Activated CD8-positive, alpha-beta memory T cell treated with anti-CD3 and anti-CD28 coated beads, Interleukin-2, amount 50 U/mL, for 1 hour (primary cell): ENCODE data around the gene CPLANE2.
A peak's percentile ranks its signal among the peaks of the same experiment; 100 is the strongest.
"Not testable (repeated sequence)": the region's sequence is repeated elsewhere in the genome, so short reads cannot be mapped to it uniquely, and the experiment has no call there.

ENCODE experiments used
- DNase-seq: peaks from one replicate; pipeline ENCODE4 v3.0.0-alpha.2; 2020; ENCODE audit errors: extremely low read depth

Gene CPLANE2

GRCh38 chr1:16209132-16209846 is 27.7 kb downstream of the CPLANE2 start:
- DNase-seq = no peak

DNA sequence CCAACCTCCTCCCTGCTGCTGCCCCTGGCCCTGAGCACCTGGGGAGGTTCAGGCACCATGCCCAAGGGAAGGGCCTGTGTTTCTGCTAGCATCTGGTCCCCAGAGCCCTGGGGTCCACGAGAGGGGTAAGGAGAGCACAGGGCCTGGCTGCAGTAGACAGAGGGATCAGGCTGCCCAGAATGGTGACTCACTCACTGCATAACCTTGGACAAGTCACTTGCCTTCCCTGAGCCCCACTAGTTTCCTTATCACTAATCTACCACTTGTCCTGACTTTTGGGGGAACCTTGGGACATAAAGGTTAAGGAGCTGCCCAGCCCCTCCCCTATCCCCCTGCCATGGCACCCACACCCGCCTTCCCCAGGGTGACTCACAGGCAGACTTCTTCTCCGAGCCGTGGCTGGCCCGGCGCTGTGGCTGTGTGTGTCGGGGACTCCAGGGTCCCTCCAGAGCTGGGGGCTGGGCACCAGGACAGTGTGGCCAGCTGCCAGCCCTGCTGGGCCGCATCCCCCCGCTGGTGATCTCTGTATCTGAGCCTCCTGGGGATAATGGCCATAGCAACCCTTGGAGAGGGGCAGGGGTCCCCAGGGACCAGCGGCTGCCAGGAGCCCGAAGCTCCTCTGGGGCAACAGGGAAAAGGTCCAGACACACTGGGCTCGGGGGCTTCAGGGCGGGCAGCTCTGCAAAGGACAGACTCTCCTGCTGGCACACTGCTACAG is 28.6 kb downstream of the CPLANE2 start:
- no peak for DNase-seq

GRCh38 chr1:16207318-16208269 is 29.4 kb downstream of the CPLANE2 start:
- DNase-seq = no peak

DNA sequence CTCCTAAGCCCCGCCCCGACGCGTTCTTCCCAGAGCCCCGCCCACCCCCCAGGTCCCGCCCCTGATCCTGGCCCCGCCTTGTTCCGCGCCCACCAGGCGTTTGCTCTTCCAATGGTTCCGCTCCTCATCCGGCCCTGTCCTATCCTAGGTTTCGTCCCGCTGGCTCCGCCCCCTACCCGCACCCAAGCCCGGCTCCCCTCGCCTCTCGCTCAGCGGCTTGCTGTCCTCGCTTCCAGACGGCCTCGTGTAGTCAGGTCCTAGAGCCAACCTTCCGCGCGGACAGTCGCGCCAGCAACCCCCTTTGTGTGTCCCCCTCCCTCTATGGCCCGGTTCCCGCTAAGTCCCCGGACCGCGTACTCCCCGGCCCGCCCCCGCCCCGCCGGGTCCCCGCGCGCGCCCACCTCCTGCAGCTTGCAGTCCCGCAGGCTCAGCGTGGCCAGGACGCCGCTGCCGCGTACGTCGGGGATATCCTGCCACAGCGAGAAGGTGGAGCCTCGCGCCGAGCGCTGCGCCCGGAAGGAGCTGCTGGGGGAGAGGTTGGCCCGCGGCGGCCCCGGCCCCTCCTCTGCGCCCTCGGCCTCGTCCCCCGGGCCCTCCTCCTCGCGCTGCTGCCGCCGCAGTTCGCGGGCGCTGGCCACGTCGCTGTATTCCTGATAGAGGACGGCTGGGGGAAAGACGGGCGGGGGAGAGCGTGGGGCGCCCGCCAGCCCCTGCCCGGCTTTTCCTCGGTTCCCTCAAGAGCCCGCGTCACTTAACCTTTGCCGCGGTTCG is 30.3 kb downstream of the CPLANE2 start:
- peak; percentile 84 for DNase-seq

GRCh38 chr1:16205891-16206546 is 31.0 kb downstream of the CPLANE2 start:
- DNase-seq = no peak

- DNase-seq = no peak
Measured at GRCh38 chr1:16205334-16205671, 31.7 kb downstream of the CPLANE2 start.

DNA sequence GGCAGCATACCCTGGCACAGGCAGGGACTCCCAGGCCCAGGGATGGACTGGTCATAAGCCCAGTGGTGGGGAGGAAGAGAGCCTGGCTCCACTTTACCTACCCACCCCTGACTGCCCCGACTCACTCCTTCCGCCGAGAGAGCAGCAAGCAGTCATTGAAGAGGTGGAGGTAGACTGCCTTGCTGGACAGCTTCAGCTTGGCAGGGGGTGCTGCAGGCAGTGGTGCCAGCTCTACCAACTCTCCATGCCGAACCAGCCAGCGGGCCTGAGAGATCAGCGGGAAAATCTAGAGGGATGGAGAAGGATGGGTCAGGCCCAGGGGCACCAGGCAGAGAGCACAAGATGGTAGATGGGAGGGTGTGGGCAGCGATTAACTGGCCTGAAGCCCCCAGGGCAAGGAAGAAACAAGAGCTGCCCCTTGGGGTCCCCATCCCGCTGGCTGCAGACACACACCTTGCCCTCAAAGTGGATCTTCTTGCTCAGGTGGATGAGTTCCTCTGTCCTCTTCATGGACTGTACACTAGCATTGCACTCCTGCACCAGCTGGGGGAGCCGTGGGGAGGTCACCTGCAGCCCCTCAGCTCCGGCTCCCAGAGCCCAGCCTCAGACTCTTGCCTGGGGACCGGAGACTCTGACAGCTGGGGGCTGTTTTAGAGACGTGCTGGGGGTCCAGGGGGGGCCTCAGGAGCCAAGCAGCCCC is 32.2 kb downstream of the CPLANE2 start:
- no peak for DNase-seq

DNA sequence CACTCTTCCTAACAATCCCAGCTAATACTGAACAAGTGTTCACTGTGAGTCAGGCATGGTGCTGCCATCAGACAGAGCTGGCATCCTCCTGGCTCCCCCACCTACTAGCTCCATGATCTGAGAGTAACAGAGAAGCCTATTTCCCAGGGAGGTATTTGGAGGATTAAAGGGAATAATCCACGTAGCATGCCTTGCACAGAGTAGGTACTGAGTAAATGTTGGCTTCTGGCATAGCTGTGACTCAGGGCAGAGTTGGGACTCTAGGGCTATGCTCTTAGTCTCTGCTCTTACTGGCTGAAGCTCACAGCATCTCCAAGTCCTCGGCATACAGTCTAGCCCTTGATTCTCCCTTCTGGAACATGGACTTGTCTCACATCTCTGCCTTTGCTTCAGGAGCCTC is 32.8 kb downstream of the CPLANE2 start:
- no peak for DNase-seq

DNA sequence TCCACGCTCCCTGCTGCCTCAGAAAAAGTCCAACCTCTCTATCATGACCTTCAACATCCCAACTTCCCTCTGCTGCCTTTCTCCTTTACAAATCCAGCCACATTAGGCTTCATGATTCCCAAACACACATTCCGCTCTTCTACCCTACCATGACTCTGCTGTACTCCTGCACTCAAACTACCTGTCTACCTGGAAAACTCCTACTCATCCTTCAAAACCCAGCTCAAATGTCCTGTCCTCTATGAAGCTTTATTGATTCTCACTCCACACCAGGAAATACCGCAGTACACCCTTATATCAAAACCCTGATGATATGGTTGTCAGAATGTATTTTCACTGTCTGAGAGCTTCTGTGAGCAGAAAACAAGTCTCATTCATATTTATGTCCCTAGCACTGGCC is 33.4 kb downstream of the CPLANE2 start:
- no peak for DNase-seq

DNA sequence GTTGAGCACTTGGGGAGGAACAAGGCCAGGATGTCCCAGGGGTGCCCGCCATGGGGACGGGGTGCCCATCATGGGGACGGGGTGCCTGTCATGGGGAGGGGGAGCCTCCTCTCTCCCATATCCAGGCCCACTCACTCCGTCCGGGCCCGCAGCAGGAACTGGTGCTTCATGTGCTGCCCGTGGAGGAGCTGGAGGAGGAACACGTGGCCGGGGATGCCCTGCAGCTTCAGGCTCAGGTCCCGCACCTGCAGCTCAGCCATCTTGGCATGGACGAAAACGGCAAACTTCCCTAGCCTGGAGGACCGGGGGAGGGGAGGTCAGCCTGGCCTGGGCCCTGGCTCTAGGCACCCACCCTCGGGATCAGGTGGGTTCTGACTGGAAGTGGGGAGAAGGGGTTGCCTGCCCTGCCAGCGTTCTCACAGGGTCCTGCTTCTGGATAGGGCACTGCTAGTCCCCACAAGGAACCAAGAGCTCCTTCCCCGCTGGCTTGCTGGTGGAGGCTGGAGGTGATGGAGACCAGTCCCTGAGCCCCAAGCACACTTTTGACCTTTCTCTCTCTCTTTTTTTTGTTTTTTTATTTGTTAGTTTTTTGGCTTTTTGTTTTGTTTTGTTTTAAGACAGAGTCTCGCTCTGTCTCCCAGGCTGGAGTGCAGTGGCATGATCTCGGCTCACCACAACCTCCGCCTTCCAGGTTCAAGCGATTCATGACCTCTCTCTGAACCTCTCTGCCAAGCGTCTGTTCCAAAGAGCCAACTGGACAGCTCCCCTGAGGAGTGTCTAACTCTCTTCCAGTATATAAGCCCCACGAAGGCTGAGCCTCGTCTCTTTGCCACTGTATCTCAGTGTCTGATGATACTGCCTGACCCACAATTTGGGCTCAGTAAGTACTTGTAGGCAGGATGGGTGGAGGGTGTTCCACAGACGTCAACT is 34.4 kb downstream of the CPLANE2 start:
- DNase-seq = no peak

DNA sequence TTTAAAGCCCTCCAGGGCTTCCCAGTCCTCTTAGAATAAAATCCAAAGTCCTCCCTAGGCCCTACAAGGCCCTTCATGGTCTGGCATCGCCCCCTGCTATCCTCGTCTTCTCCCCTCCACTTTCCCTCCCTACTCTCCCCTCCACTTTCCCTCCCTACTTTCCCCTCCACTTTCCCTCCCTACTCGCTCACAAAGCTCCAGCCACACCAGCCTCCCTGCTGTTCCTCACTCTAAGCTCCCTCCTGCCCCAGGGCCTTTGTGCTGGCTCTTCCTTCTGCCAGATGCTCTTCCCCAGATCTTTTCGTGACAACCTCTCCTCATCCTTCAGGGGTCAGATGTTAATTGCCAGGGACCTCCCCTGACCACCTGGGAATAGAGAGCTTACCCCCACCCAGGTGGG is 37.3 kb downstream of the CPLANE2 start:
- DNase-seq = no peak

DNA sequence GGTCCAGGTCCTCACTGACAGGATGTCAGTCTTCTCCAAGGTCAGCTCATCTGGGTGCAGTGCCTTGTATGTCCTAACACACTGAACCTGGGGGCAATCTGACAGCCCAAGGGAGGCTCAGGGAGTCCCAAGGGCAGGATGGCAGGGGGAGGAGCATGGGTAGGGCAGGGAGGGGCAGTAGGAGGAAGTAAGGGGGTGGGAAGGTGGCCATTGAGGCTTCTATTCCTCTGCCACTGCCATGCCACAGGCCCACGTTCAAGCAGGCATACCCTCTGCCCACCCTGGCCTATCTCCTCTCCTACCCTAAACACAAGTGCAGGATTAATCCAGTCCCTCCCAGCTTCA is 37.9 kb downstream of the CPLANE2 start:
- no peak for DNase-seq

GRCh38 chr1:16198444-16199156 is 38.4 kb downstream of the CPLANE2 start:
- DNase-seq = no peak

DNA sequence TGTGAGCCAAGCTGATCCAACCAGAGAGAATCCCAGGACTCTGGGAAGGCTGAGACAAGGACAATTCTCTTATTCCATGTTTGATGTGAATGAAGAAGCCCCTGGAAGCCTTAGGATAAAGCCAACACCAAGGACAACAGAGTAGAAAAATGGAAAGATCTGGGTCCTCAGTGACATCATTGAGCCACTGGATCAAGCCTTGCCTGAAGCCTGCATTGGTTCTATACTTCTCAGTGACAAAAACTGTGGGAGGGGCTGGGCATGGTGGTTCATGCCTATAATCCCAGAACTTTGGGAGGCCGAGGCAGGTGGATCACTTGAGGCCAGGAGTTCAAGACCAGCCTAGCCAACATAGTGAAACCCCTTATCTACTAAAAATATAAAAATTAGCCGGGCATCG is 40.1 kb downstream of the CPLANE2 start:
- DNase-seq = no peak

DNA sequence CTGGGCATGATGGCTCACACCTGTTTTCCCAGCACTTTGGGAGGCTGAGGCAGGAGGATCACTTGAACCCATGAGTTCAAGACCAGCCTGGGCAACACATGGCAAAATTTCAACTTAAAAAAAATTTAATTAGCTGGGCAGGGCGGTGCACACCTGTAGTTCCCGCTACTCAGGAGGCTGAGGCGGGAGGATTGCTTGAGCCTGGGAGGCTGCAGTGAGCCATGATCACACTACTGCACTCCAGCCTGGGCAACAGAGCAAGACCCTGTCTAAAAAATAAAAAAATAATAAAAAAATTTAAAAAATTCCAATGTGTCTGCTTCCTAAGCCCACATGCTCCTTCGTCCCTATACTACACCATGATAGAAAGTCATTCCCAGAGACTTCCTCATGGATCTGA is 40.8 kb downstream of the CPLANE2 start:
- not testable (repeated sequence) for DNase-seq

- no peak for DNase-seq
Measured at GRCh38 chr1:16195518-16195905, 41.5 kb downstream of the CPLANE2 start.

DNA sequence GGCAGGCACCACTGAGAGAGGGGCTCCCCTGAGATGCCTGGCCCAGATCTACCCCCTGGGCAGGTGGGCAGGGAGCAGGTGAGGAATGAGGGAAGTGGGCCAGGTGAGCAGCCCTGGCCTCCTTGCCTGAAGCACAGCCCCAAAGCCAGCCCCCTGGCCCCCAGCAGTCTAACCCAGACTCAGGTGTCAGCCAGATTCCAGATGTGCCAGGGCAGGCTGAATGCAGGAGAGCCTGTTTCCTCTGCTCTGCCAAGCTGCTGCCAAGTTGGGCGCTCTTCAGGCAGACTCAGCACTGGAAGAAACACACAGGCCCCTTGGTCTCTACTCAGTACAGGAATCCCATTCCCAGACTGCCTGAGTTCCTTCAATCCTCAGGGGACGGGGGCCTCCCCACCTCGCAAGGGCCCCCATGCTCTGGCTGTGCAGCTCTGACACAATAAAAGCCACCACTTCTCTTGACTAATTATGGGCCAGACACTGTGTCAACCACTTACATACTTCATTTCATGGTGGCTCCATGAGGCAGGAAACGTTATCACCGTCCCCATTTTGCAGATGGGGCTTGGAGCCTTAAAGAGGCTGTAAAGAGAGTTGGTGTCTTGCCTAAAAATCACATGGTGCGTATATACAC is 45.0 kb downstream of the CPLANE2 start:
- no peak for DNase-seq

- no peak for DNase-seq
Measured at GRCh38 chr1:16191309-16191708, 45.7 kb downstream of the CPLANE2 start.
